HepG2 (cell line): ENCODE results near the gene NCKAP1. TPM values are rescaled to one million over a fixed set of nuclear protein-coding genes. Genes with fewer than 3 reads are reported as not detected.

ENCODE experiments used
- ADNP ChIP-seq: sonication (generic); formaldehyde crosslinking; IDR thresholded peaks from 2 replicates; pipeline ENCODE4 v1.4.0; 2020; ENCODE audit warnings: missing genetic modification reagents
- ATF7 ChIP-seq, 2 experiments: fragments of 450-650 bp in 1 of 2; sonication (generic) in 1 of 2; formaldehyde crosslinking in 1 of 2; IDR thresholded peaks; 2 replicates each; pipeline versions ENCODE4 v1.4.0 to v1.6.1; 2016 to 2020; ENCODE audit warnings: antibody characterized with exemption in 1 of 2, mild to moderate bottlenecking in 1 of 2, missing genetic modification reagents in 1 of 2
- CCAR2 ChIP-seq: fragments of 200-400 bp; formaldehyde crosslinking; optimal IDR thresholded peaks from 2 replicates; pipeline ENCODE3; 2018; ENCODE audit warnings: low read depth, mild to moderate bottlenecking, low read length, moderate library complexity
- CREBL2 ChIP-seq: sonication (generic); formaldehyde crosslinking; IDR thresholded peaks from 2 replicates; pipeline ENCODE4 v1.8.1; 2023; ENCODE audit warnings: missing genetic modification reagents, mild to moderate bottlenecking, borderline replicate concordance
- DR1 ChIP-seq: sonication (generic); formaldehyde crosslinking; IDR thresholded peaks from 2 replicates; pipeline ENCODE4 v1.8.0; 2021; ENCODE audit warnings: mild to moderate bottlenecking, missing genetic modification reagents, inconsistent platforms
- FOXC1 ChIP-seq: sonication (generic); formaldehyde crosslinking; IDR thresholded peaks from 2 replicates; pipeline ENCODE4 v1.8.0; 2022; ENCODE audit warnings: mild to moderate bottlenecking, missing genetic modification reagents, borderline replicate concordance
- FUBP1 ChIP-seq: sonication (generic); formaldehyde crosslinking; IDR thresholded peaks from 2 replicates; pipeline ENCODE4 v1.5.1; 2020; ENCODE audit warnings: missing genetic modification reagents, mild to moderate bottlenecking, borderline replicate concordance
- NFKBIZ ChIP-seq: IDR thresholded peaks from 2 replicates; pipeline ENCODE4 v1.6.1; 2018; ENCODE audit warnings: missing genetic modification reagents, missing compliant biosample characterization
- NONO ChIP-seq, 2 experiments: fragments of 450-650 bp in 1 of 2; sonication (generic) in 1 of 2; formaldehyde crosslinking in 1 of 2; IDR thresholded peaks in 1 of 2; conservative IDR thresholded peaks in 1 of 2; 2 replicates each; pipeline versions ENCODE4 v1.6.1 to v1.8.0; 2017 to 2022; ENCODE audit warnings: mild to moderate bottlenecking in 1 of 2, missing genetic modification reagents in 1 of 2, moderate library complexity in 1 of 2
- PRDM4 ChIP-seq: sonication (generic); formaldehyde crosslinking; IDR thresholded peaks from 2 replicates; pipeline ENCODE4 v1.9.0; 2021; ENCODE audit warnings: missing genetic modification reagents, borderline replicate concordance
- ZBTB3 ChIP-seq: sonication (generic); formaldehyde crosslinking; IDR thresholded peaks from 2 replicates; pipeline ENCODE4 v1.4.0; 2020; ENCODE audit warnings: low read depth, mild to moderate bottlenecking, moderate library complexity, missing genetic modification reagents, borderline replicate concordance
- ZC3H4 ChIP-seq: sonication (generic); formaldehyde crosslinking; IDR thresholded peaks from 2 replicates; pipeline ENCODE4 v1.4.0; 2020; ENCODE audit warnings: missing genetic modification reagents, borderline replicate concordance
- ZNF570 ChIP-seq: sonication (generic); formaldehyde crosslinking; IDR thresholded peaks from 2 replicates; pipeline ENCODE4 v1.4.0; 2020; ENCODE audit warnings: mild to moderate bottlenecking, missing genetic modification reagents, borderline replicate concordance
- ZNF782 ChIP-seq: sonication (generic); formaldehyde crosslinking; IDR thresholded peaks from 2 replicates; pipeline ENCODE4 v1.4.0; 2020; ENCODE audit warnings: missing genetic modification reagents, mild to moderate bottlenecking, borderline replicate concordance
- ZSCAN25 ChIP-seq: sonication (generic); formaldehyde crosslinking; IDR thresholded peaks from 2 replicates; pipeline ENCODE4 v1.8.0; 2022; ENCODE audit warnings: mild to moderate bottlenecking, missing genetic modification reagents
- polyA plus RNA-seq, 8 experiments: library from polyadenylated mRNA; depleted of rRNA in 3 of 8; stranded (reverse) in 7 of 8; unstranded in 1 of 8; fragments of >200 nt; fragmentation: Illumina TruSeq in 4 of 8; extraction: Trizol in 4 of 8; gene quantifications; 2 replicates each; pipeline versions ENCODE4 v1.2.1 to v1.2.3, GENCODE V29; 2011 to 2016; ENCODE audit warnings: low read depth in 4 of 8, missing spikeins in 1 of 8, mixed read lengths in 1 of 8; ENCODE audit not compliant: insufficient read depth in 1 of 8
- total RNA-seq, 5 experiments: library from RNA; depleted of rRNA; stranded (reverse); fragments of >200 nt; fragmentation: Illumina TruSeq; extraction: Trizol; gene quantifications; 2 replicates each; pipeline ENCODE4 v1.2.3, GENCODE V29; 2016; ENCODE audit warnings: low read depth in 1 of 5
- TF ChIP-seq, protein P1 (sequence below): sonication (generic); formaldehyde crosslinking; IDR thresholded peaks from 2 replicates; pipeline ENCODE4 v1.8.0; 2022; ENCODE audit warnings: mild to moderate bottlenecking, missing genetic modification reagents

NCKAP1 gene
- total and polyA plus RNA-seq, 2 of the 13 experiments (the other 11 are each of a cell fraction or from before 2014, with no cell fraction given) = 72.1 to 96.3 TPM

GRCh38 chr2:183038341-183039300, at the start of gene NCKAP1 (continued):
- TF ChIP-seq PRDM4 (CRISPR knock-in tag) (no peak), NFKBIZ (CRISPR knock-in tag) (0 out of 2 replicates have a peak, but pooled peaks have one; percentile 68), NONO (IDR thresholded peaks at IDR 0.05) (no peak), NONO (CRISPR knock-in tag; conservative IDR thresholded peaks at IDR 0.05) (peak; percentile 95), ADNP (no peak), ZNF570 (CRISPR knock-in tag) (peak; percentile 44; the same call in 1 of the 2 replicates), CCAR2 (no peak), FUBP1 (CRISPR knock-in tag) (no peak), CREBL2 (CRISPR knock-in tag) (no peak; the same call in 1 of the 2 replicates), ZBTB3 (CRISPR knock-in tag) (no peak; the same call in 1 of the 2 replicates), ZC3H4 (no peak), DR1 (no peak; the same call in 1 of the 2 replicates), ZNF782 (CRISPR knock-in tag) (peak; percentile 85; the same call in 1 of the 2 replicates), ATF7 (IDR thresholded peaks at IDR 0.05) (no peak), ATF7 (CRISPR knock-in tag; IDR thresholded peaks at IDR 0.05) (no peak), FOXC1 (no peak; the same call in 1 of the 2 replicates), ZSCAN25 (CRISPR knock-in tag) (peak; percentile 9; the same call in 1 of the 2 replicates)
- TF ChIP-seq, protein P1, sequence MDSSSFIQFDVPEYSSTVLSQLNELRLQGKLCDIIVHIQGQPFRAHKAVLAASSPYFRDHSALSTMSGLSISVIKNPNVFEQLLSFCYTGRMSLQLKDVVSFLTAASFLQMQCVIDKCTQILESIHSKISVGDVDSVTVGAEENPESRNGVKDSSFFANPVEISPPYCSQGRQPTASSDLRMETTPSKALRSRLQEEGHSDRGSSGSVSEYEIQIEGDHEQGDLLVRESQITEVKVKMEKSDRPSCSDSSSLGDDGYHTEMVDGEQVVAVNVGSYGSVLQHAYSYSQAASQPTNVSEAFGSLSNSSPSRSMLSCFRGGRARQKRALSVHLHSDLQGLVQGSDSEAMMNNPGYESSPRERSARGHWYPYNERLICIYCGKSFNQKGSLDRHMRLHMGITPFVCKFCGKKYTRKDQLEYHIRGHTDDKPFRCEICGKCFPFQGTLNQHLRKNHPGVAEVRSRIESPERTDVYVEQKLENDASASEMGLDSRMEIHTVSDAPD (CRISPR knock-in tag) = no peak; the same call in 1 of the 2 replicates
